ENCODE data around the gene MORN3. TPM values are rescaled to one million over a fixed set of nuclear protein-coding genes. Genes with fewer than 3 reads are reported as not detected.

MORN3 gene
- total RNA-seq, 1 experiment from 2014 or later, result 0.76 TPM

GRCh38 chr12:121678716-121679300, 9.4 kb upstream of the MORN3 start:
- Mint-ChIP-seq H3K4me3 (ENCODE audit: low read depth, unreplicated experiment) (no peak overlapping the region), H3K9me3 (ENCODE audit: low read depth, unreplicated experiment) (no peaks in the 10 kb centered on the region), H3K4me1 (ENCODE audit: low read depth, unreplicated experiment) (peaks cover 7% of the 10 kb centered on the region), H3K27ac (ENCODE audit: unreplicated experiment) (no peak overlapping the region), H3K36me3 (ENCODE audit: insufficient read depth, unreplicated experiment) (no peaks in the 10 kb centered on the region), H3K27me3 (ENCODE audit: unreplicated experiment) (no peaks in the 10 kb centered on the region)
- CTCF ChIA-PET, result no interaction called here
- no peak for DNase-seq
- BruUV-seq (replicated peaks), result no TSS peak
- no peak for TF ChIP-seq CTCF (IDR thresholded peaks at IDR 0.05; ENCODE audit: unreplicated experiment)
- intact Hi-C loops (cut with micrococcal nuclease; ENCODE audit: unreplicated experiment), result no loop called here

GRCh38 chr12:121678305-121678704, 8.9 kb upstream of the MORN3 start:
- Mint-ChIP-seq H3K36me3 (ENCODE audit: insufficient read depth, unreplicated experiment) (peaks cover 3% of the 10 kb centered on the region), H3K27me3 (ENCODE audit: unreplicated experiment) (no peaks in the 10 kb centered on the region), H3K27ac (ENCODE audit: unreplicated experiment) (no peak overlapping the region), H3K9me3 (ENCODE audit: low read depth, unreplicated experiment) (no peaks in the 10 kb centered on the region), H3K4me1 (ENCODE audit: low read depth, unreplicated experiment) (peaks cover 12% of the 10 kb centered on the region), H3K4me3 (ENCODE audit: low read depth, unreplicated experiment) (no peak overlapping the region)
- intact Hi-C loops (cut with micrococcal nuclease; ENCODE audit: unreplicated experiment), result no loop called here
- TF ChIP-seq CTCF (IDR thresholded peaks at IDR 0.05; ENCODE audit: unreplicated experiment), result no peak
- BruUV-seq (replicated peaks), result no TSS peak
- CTCF ChIA-PET, result no interaction called here
- no peak for DNase-seq

GRCh38 chr12:121676190-121676589, 6.7 kb upstream of the MORN3 start:
- H3K4me1 Mint-ChIP-seq (ENCODE audit: low read depth, unreplicated experiment), result peaks cover 16% of the 10 kb centered on the region
- no peak overlapping the region for H3K27ac Mint-ChIP-seq (ENCODE audit: unreplicated experiment)
- peaks cover 18% of the 10 kb centered on the region for H3K36me3 Mint-ChIP-seq (ENCODE audit: insufficient read depth, unreplicated experiment)
- no peaks in the 10 kb centered on the region for H3K9me3 Mint-ChIP-seq (ENCODE audit: low read depth, unreplicated experiment)
- H3K4me3 Mint-ChIP-seq (ENCODE audit: low read depth, unreplicated experiment), result no peak overlapping the region
- no peak for TF ChIP-seq CTCF (IDR thresholded peaks at IDR 0.05; ENCODE audit: unreplicated experiment)
- no peaks in the 10 kb centered on the region for H3K27me3 Mint-ChIP-seq (ENCODE audit: unreplicated experiment)
- no peak for DNase-seq
- intact Hi-C loops (cut with micrococcal nuclease; ENCODE audit: unreplicated experiment), result no loop called here
- no TSS peak for BruUV-seq (replicated peaks)
- CTCF ChIA-PET, result interaction anchor here (1.2 kb wide), 1 partner anchor 10 kb away, joined by 9 read pairs; no protein-coding TSS in a partner anchor

GRCh38 chr12:121673013-121673511, 3.6 kb upstream of the MORN3 start:
- peak overlapping the region; percentile 67 for H3K4me3 Mint-ChIP-seq (ENCODE audit: low read depth, unreplicated experiment)
- no peaks in the 10 kb centered on the region for H3K9me3 Mint-ChIP-seq (ENCODE audit: low read depth, unreplicated experiment)
- H3K27me3 Mint-ChIP-seq (ENCODE audit: unreplicated experiment), result no peaks in the 10 kb centered on the region
- BruUV-seq (replicated peaks), result no TSS peak
- intact Hi-C loops (cut with micrococcal nuclease; ENCODE audit: unreplicated experiment), result loop anchor here (5.0 kb wide), 1 partner anchor 46 kb away; the partner anchor contains the start of gene ORAI1
- no peak for TF ChIP-seq CTCF (IDR thresholded peaks at IDR 0.05; ENCODE audit: unreplicated experiment)
- peaks cover 18% of the 10 kb centered on the region for H3K36me3 Mint-ChIP-seq (ENCODE audit: insufficient read depth, unreplicated experiment)
- H3K27ac Mint-ChIP-seq (ENCODE audit: unreplicated experiment), result peak overlapping the region; percentile 86
- CTCF ChIA-PET, result interaction anchor here (1.2 to 1.3 kb wide), 2 partner anchors 9 to 14 kb away, joined by 5 to 8 read pairs; no protein-coding TSS in a partner anchor
- peaks cover 25% of the 10 kb centered on the region for H3K4me1 Mint-ChIP-seq (ENCODE audit: low read depth, unreplicated experiment)
- peak; percentile 67 for DNase-seq

Measured in Calu3 (cell line).